ENCODE measurements around the gene SHROOM3.
"Not testable (repeated sequence)": the region's sequence is repeated elsewhere in the genome, so short reads cannot be mapped to it uniquely, and the experiment has no call there.

Gene SHROOM3

DNA sequence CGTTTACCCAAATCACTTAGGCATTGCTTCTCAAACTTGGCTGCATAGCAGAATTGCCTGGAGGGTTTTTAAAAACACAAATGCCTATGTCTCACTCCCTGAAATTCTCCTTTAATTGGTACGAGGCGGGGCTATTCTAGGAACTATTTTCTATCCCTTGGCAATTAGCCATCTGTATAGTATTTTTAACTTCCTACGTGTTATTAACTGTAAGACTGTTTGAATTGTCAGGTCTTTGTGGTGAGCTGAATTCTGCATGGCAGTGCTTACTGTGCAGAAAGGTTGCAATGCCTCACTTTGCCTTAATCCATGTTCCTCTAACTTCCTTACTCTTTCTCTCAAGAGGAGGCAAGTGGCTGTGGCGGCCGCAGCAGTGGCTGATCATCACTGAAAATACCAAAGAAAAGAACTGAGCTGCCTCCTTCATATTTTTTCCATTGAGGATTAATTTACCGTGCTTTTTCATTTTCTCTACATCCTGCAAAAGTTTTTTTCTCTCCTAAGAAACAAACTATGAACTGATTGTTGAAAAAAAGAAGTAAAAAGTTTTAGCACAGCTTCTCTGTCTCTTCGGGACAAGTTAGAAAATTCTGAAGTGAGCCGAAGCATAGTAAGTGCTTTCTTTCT lies at the start of gene SHROOM3:
SHROOM3 (plus strand) TSS at position 329 of the 627 bp plus-strand sequence. CDS start 824 bp downstream, outside the sequence.
- no peak for DNase-seq (ENCODE audit: low read depth in 4 of 4, low spot score in 1 of 4)

DNA sequence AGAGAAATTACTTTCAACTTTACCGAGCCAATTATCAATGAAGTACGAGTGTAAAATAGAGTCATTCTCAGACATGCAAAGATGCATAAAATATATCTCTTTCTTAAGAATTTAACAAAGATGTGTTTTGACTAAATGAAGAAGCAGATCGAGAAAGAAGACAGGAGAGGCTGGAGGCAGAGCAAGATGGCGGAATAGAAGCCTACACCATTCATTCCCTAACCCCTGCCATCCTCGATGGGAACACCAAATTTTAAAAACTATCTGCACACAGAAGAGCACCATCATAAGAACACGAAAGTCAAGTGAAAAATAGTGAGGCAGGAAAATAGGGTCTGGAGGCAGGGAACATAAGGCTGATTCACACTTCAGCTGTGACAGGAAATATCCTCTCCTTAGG lies 49.1 kb upstream of the SHROOM3 start:
- DNase-seq (ENCODE audit: low read depth in 4 of 4, low spot score in 1 of 4), result no peak

DNA sequence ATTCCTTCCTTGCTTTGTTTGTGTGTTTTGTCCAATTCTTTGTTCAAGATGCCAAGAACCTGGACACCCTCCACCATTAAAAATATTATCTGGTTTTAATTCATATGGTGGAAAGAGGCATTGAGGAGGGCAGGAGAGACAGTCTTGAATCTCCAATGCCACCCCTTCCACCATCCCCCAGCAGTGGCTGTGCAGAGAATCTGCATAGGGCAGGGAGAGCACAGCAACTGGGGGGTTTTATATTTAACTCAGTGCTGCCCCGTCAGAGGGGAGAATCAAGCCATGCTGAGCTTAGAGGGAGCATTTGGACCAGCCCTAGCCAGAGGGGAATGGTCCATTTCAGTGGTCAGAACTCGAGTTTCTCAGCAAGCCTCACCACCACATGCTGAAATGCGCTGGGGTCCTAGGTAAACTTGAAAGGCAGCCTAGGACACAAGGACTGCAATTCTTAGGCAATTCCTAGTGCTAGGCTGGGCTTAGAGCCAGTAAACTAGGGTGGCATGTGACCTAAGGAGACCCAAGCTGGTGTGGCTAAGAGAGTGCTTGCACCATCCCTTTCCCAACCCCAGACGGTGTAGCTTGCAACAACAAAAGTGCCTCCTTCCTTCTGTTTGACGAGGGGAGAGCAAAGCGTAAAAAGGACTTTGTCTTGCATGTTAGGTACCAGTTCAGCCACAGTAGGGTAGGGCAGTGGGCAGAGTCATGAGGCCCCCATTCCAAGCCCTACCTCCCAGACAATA lies 48.3 kb upstream of the SHROOM3 start:
- no peak for DNase-seq (ENCODE audit: low read depth in 4 of 4, low spot score in 1 of 4)

DNA sequence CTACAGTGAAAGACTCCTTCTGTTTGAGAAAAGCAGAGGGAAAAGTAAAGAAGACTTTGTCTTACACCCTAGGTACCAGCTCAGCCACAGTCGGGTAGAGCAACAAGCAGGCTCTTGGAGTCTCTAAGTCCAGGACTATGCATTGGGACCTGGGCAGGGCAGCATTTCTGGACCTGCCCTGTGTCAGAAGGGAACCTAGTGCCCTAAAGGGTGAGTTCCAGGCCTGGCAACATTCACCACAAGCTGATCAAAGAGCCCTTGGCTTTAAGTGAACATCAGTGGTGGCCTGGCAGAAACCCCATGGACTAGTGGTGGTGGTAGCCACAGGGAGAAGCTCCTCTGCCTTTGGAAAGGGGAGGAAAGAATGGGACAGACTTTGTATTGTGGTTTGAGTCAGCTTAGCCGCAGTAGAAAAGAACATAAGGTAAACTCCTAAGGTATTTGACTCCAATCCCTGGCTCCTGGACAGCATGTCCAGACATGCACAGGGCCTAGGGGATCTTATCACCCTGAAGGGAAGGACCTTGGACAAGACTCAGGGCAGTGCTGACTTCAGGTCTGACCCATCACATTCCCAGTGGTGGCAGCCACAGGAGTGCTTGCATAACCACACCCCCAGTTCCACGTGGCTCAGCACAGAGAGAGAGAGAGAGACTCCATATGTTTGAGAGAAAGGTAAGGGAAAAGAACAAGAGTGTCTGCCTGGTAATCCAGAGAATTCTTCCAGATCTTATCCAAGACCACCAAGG lies 46.7 kb upstream of the SHROOM3 start:
- DNase-seq (ENCODE audit: low read depth in 4 of 4, low spot score in 1 of 4), result no peak

DNA sequence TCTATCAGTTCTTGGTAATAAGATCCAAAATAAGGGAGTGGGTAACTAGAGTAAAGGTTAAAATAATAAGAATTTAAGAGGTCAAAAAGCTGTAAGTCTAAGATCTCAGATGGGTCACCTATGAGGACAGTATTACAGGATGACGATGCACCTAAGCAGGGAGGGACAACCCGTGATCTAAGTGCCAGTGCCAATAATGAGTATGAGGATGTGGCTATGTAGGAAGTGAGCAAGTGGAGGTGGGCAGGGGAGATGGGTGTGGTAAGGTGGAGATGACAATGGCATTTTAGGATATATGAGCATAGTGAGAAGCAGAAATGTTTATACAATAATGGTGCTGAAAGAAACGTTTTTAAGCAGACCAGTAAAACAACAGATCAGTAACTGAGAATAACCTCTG lies 33.4 kb upstream of the SHROOM3 start:
- DNase-seq (ENCODE audit: low read depth in 4 of 4, low spot score in 1 of 4), result no peak

DNA sequence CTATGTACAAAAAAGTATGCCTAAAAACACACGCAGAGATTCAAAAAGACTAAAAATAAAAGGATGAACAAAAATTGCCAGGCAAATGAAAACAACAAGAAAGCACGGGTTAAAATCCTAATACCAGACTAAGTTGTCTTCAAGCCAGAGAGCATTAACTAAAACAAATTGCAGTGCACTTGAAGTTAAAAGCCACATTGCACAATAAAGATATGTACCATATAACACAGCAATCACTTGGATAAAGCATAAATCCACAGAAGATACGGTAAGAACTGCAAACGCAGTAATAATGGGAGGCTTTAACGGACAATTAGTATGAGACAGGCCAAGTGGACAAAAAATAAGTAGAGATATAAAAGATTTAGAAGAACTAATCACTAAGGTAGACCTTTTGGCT lies 28.9 kb upstream of the SHROOM3 start:
- no peak for DNase-seq (ENCODE audit: low read depth in 4 of 4, low spot score in 1 of 4)

DNA sequence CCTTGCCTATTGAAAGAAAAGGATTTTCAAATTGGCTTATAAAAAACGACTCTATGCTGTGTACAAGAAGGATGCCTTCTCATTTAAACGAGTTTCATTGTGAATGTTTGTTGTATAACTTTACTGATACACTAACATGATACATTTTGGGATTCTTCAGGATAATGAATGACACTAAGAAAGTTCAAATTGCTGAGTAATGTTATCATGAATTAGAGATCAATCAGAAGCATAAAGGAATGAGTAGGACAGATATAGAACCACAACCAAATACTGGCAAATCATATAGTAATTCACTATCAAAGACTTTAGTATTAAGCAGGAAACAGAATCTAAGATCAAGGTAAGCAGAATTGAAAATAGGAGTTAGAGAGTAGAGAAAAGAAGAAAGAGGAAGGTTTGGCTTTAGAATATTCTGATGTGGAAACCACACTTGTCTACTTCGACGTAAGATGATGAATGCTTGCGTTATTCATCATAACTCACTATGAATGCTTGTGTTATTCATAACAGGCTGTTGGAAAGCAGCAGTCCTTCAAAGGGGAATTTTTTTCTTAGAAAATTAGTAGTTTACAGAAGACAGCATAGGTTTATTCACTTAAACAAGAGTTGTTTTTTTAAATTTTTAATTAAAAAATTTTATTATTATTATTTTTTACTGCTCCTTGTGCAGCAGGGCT lies 27.4 kb upstream of the SHROOM3 start:
- no peak for DNase-seq (ENCODE audit: low read depth in 4 of 4, low spot score in 1 of 4)

DNA sequence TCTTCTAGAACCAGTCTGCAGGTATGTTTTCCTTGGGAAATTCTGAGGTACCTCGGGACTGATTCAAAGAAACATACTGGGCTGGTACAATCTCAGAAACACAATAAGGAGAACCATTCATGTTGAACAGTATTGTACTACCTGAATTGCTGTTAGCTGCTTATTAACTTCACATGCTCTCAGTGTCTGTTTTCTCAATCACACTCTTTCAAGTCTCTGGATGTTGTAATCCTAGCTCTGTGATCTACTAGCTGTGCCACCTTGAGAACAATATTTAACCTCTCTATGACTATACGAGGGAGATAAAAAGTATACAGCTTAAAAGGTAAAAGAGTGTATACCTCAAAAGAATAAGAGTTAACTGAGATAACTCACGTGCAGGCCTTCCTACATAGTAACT lies 24.4 kb upstream of the SHROOM3 start:
- DNase-seq (ENCODE audit: low read depth in 4 of 4, low spot score in 1 of 4), result no peak

DNA sequence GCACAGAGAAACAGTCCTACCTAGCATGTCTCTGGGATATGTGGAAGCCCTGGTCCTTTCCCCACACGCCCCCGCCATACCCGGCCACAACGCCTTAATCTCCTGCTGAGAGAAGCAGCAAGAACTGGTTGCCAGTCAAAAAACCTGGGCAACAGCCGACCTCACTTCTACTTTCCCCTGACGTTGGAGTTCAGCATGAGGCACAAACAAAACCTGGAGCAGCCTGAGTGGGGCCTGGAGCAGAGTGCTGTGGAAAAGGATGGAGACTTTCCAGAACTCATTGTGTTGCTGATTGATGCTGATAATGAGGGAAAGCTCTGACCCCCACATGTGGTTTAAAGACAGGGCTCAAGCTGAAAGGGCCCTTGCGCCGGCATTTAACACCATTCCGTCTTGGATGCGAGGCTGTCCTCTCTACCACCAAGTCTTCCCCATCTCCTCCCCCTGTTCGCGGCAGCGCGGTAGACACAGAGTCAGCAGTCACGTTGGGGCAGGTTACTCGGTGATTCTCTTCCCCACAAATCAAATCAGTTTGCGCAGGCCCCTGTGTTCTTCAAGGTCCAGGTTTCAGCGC lies 14.8 kb upstream of the SHROOM3 start:
- no peak for DNase-seq (ENCODE audit: low read depth in 4 of 4, low spot score in 1 of 4)

DNA sequence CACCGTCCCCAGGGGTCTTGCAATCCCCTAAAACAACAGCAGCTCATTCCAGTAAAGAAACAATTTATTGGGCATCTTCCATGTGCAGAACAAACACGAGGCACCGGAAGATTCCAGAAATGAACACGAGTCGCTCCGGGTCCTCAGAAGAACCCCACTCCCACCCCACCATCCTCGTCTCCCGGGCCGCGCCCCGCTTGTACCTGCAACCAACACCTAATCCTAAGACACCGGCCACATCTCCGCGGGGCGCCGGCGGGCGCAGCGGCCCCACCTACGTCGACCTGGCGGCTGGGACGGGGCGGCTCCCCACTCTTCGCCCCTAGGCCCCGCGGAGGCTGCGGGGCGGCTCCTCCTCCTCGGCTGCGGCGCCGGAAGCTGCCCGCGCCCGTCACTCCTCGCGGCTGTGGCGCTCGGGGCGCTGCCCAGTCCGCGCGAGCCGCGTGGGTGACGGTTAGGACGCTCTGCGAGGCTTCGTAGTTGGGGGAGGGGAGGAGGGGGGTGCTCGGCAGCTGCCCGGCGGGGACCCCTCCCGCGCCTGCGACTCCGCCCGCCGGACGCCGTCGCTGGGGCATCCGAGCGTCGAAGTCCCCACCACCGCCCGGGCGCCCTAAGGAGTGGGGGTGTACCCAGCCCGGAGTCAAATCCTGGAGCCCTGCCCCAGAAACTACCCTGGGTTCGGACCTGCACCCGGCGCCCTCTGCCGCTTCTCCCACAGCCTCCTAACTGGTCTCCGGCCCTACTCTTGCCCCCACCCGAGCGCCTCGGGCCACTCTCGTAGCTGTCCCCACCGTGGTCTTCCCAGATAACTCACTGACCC lies 14.1 kb upstream of the SHROOM3 start, which contains the start of gene CCDC158:
CCDC158 (minus strand) TSS at position 380 of the 820 bp plus-strand sequence. CDS start 17,934 bp downstream, outside the sequence.
- DNase-seq (ENCODE audit: low read depth in 4 of 4, low spot score in 1 of 4), result peak in 1 of 4 experiments; percentile 4

DNA sequence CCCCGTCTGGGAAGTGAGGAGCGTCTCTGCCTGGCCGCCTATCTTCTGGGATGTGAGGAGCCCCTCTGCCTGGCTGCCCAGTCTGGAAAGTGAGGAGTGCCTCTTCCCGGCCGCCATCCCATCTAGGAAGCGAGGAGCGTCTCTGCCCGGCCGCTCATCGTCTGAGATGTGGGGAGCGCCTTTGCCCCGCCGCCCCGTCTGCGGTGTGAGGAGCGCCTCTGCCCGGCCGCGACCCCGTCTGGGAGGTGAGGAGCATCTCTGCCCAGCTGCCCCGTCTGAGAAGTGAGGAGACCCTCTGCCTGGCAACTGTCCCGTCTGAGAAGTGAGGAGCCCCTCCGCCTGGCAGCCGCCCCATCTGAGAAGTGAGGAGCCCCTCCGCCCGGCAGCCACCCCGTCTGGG lies 11.9 kb upstream of the SHROOM3 start:
- not testable (repeated sequence) for DNase-seq (ENCODE audit: low read depth in 4 of 4, low spot score in 1 of 4)

DNA sequence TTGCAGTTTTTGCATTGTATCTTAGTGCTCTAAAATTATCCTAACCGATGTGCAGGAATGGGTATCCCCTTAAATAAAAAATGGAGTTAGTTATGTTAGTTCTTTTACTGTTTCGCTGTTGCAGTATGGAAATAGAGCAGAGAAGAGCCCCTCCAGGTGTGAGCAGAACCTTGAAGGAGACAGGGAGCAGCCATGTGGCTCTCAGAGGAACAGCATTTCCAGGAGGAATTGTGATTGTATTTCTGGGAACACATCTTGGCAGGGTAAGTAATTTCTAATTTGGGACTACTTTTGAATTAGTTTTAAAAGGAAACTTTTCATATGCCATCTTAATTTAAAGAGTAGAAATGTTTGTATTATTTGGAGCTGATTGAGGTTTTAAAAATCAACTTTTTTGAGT lies 8.8 kb upstream of the SHROOM3 start:
- DNase-seq (ENCODE audit: low read depth in 4 of 4, low spot score in 1 of 4), result no peak

DNA sequence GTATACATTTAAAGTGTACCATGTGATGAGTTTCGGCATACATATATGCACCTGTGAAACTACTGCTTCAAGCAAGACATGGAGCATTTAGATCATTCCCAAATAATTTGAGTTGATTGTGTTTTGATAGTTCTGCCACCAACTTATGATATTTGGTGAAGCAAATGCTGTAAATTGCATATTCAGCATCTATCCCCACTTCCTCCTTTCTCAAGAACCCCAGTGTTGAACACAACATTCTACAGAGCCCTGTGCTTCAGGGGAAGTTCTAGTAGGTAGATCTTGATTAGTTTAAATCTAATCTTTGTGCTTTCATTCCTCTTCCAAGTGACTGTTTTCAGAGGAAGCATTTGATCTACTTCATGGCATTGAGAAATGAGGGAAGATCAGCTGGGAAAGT lies 5.4 kb upstream of the SHROOM3 start:
- no peak for DNase-seq (ENCODE audit: low read depth in 4 of 4, low spot score in 1 of 4)

DNA sequence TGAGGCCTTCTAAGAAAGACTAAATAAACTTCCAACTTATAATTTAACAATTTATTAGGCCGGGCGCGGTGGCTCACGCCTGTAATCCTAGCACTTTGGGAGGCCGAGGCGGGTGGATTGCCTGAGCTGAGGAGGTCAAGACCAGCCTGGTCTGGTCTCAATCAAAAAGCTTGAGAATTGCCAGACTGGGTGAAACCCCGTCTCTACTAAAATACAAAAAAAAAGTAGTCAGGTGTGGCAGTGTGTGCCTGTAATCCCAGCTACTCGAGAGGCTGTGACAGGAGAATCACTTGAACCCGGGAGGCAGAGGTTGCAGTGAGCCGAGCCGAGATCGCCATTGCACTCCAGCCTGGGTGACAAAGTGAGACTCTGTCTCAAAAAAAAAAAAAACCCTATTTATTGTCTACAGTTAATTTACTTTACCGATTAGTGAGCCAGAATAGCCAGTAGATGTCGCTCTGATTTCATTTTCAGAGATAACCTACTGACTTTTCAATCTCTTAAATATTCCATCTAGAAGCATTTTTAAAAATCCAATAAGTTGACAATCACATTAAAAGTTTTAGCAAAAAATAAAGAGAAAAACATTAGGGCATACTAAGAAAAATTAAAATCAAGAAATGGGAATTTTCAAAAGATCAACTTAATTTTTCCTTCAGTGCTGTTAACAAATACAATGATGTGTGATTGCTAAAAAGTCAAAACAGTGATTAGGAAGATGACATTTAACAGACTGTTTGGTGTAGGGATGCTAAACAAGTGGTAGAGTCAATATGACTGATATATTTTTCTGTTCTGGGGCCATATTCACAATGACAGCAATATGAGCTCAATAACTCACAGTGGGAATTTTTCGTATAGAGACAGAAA lies 4.3 kb upstream of the SHROOM3 start:
- DNase-seq (ENCODE audit: low read depth in 4 of 4, low spot score in 1 of 4), result no peak

DNA sequence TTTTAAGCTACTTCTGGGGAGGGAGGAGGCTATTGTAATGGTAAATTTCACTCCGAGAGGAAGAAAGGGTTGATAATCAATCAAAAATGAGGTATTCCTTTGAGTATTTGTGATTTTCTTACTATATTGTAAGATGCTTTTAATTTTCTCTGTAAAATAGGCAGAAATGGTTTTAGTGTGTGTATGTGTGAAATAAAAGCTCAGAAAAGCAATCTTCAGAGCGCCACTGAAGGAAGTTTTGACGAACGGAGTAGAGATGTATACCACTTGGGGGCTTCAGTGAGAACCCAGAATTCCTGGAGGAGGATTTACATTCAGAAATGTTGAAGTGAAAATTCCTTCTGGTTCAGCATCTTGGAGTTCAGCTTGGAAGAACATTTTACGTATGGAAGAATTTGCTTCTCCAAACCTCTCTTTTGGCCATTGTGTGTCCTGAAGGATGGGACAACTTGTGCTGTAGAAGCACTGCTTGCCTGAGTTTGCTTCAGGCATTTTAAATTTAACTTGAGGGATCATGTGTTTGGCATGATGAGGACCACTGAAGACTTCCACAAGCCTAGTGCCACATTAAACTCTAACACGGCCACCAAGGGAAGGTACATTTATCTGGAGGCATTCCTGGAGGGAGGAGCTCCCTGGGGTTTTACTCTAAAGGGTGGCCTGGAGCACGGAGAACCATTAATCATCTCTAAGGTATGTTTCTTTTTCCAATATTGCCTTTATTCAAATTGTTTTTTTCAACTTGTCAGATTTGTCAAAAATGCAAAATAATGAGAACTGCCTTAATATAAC lies 695 bp downstream of the SHROOM3 start:
- DNase-seq (ENCODE audit: low read depth in 4 of 4, low spot score in 1 of 4), result no peak

DNA sequence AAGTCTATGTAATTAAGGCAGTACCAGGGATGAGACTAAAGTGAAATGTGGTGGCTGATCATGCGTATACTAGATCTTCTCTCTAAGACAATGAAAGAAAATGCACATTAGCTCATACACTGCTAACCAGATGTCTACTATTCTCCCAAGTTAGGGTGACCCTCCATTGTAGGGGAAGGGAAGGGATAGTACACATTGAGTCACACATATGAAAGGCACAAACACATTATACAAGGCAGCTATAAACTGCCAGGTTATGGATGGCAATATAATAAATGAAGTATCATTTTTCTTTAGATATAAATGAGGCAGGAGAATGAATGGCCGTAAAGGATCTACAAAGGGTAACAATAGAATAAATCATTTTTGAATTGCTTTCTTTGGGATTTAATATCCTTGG lies 4.5 kb downstream of the SHROOM3 start:
- DNase-seq (ENCODE audit: low read depth in 4 of 4, low spot score in 1 of 4), result no peak

DNA sequence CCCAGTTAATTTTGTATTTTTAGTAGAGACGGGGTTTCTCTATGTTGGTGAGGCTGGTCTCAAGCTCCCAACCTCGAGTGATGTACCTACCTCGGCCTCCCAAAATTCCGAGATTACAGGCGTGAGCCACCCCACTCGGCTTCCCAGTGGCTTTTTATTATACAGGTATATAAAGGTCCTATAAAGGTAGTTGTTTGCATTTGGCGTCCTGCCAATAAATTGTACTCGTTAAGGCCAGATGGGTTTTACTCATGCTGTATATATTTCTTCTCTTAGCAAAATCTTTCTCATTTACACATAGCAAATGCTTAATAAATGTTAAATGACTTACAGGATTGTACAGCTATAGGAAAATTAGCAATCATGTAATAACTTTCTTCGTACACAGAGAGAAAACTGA lies 6.9 kb downstream of the SHROOM3 start:
- DNase-seq (ENCODE audit: low read depth in 4 of 4, low spot score in 1 of 4), result no peak

DNA sequence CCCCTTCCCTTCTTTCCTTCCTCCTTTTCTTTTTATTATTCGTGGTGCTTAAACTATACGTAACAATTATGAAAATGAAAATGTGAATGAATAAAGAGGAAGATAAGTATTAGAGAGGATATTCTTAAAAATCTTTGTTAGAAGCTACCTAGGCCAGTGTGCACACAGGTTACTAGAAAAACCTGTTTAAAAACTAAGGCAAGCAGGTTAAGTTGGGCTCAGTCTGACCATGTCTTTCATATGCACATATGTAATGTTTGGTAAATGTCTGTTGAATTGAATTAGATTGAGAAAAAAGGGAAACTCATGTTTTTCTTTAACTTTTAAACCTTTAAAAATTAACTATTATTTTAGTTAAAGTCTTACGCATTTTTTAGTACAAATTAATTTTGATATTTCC lies 7.8 kb downstream of the SHROOM3 start:
- DNase-seq (ENCODE audit: low read depth in 4 of 4, low spot score in 1 of 4), result no peak

DNA sequence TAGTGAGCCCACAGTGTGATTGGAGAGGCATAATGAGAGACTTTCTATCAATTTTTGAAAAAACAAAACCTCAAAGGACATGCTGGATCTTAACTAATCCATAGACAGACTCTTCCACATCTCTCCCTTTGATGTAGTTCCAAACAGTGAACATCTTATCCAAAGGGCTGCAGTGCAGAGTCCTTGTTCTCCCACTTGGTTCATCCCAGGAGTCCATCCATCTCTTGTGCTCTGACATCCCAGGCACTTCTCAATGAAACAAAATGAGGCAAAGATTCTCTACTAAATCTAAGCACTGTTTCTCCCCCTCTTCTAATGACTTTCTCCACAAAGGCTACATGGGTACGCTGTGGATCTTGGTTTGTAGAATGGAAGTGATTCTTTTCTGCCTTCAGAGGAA lies 8.3 kb downstream of the SHROOM3 start:
- DNase-seq (ENCODE audit: low read depth in 4 of 4, low spot score in 1 of 4), result no peak
